Measurements from ENCODE around the gene HSD17B11. TPM values are rescaled to one million over a fixed set of nuclear protein-coding genes. Genes with fewer than 3 reads are reported as not detected.

Gene HSD17B11
- polyA plus RNA-seq, 1 donor from 2014 or later, result 2.2 TPM

DNA sequence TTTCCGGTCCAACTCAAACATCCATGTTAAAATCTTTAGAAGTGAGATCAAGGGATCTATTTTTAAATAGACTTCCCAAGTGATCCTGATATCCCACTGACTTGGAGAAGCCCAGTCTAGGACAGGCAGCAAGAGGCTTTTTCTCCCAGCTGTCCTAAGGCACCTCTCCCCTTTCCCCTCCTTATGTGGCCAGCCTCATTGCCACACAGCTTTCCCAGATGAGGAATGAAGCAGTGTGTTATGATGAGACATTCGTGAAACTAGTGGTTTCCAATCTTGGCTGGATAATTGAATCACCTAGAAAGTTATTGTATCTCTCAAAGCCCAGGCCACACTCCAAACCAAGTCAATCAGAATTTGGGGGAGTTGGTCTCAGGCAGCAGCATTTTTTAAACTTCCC lies 51.5 kb downstream of the HSD17B11 start:
- no peaks in the 10 kb centered on the region for H4K20me1 ChIP-seq (ENCODE audit: insufficient read depth)
- H3K9me3 ChIP-seq (ENCODE audit: low read length), result no peaks in the 10 kb centered on the region
- no peaks in the 10 kb centered on the region for H3F3A ChIP-seq (ENCODE audit: insufficient read depth, low read length, poor library complexity, severe bottlenecking)
- TF ChIP-seq RAD21 (conservative IDR thresholded peaks at IDR 0.05) (no peak), TAF1 (IDR thresholded peaks at IDR 0.05; ENCODE audit: low read depth) (no peak)
- no peaks in the 10 kb centered on the region for H3K79me2 ChIP-seq (replicated peaks; ENCODE audit: insufficient read depth, low read length)
- H3K4me3 ChIP-seq (ENCODE audit: low read length), result no peak overlapping the region
- no peak overlapping the region for H2AFZ ChIP-seq (ENCODE audit: low read depth, low read length)
- no peak overlapping the region for H3K9ac ChIP-seq (ENCODE audit: low read length)
- no peaks in the 10 kb centered on the region for H3K9me2 ChIP-seq (ENCODE audit: insufficient read depth, low read length)
- H3K27ac ChIP-seq (ENCODE audit: low read length), result no peak overlapping the region
- H3K27me3 ChIP-seq (ENCODE audit: insufficient read depth, low read depth, low read length), result no peaks in the 10 kb centered on the region
- H3K36me3 ChIP-seq (ENCODE audit: insufficient read depth, low read length), result no peaks in the 10 kb centered on the region
- no peak overlapping the region for H3K4me2 ChIP-seq (ENCODE audit: low read length)

DNA sequence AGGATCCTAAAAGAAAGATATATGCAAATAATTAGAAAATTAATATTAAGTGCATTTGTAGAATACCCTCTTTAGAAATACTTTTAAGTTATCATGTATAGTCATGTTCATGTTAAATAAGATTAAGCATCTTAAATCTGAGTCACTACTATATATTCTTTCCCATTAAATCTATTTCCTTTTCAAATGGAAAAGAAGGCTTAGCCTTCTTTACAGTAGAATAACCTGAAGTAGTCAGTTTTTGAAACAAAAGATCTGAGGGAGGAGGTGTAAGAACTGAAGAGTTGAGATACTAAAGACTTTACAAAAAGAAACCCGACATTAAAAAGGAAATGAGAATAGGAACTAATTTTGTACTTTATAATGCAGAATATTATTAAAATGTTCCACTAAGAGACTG lies 53.6 kb downstream of the HSD17B11 start:
- Histone ChIP-seq H3K9me2 (ENCODE audit: insufficient read depth, low read length) (no peaks in the 10 kb centered on the region), H3K9me3 (ENCODE audit: low read length) (no peaks in the 10 kb centered on the region), H3K27ac (ENCODE audit: low read length) (no peak overlapping the region), H3K9ac (ENCODE audit: low read length) (no peak overlapping the region), H3K27me3 (ENCODE audit: insufficient read depth, low read depth, low read length) (no peaks in the 10 kb centered on the region), H2AFZ (ENCODE audit: low read depth, low read length) (no peak overlapping the region), H4K20me1 (ENCODE audit: insufficient read depth) (no peaks in the 10 kb centered on the region), H3F3A (ENCODE audit: insufficient read depth, low read length, poor library complexity, severe bottlenecking) (no peaks in the 10 kb centered on the region), H3K79me2 (replicated peaks; ENCODE audit: insufficient read depth, low read length) (no peaks in the 10 kb centered on the region), H3K4me2 (ENCODE audit: low read length) (no peak overlapping the region), H3K4me3 (ENCODE audit: low read length) (no peak overlapping the region), H3K36me3 (ENCODE audit: insufficient read depth, low read length) (no peaks in the 10 kb centered on the region)
- TF ChIP-seq SMC3 (conservative IDR thresholded peaks at IDR 0.05; ENCODE audit: poor library complexity), result no peak
- no peak for TF ChIP-seq MXI1 (conservative IDR thresholded peaks at IDR 0.05; ENCODE audit: poor library complexity, severe bottlenecking)
- TF ChIP-seq EP300 (conservative IDR thresholded peaks at IDR 0.05; ENCODE audit: poor library complexity, severe bottlenecking), result no peak
- TF ChIP-seq, protein P1, sequence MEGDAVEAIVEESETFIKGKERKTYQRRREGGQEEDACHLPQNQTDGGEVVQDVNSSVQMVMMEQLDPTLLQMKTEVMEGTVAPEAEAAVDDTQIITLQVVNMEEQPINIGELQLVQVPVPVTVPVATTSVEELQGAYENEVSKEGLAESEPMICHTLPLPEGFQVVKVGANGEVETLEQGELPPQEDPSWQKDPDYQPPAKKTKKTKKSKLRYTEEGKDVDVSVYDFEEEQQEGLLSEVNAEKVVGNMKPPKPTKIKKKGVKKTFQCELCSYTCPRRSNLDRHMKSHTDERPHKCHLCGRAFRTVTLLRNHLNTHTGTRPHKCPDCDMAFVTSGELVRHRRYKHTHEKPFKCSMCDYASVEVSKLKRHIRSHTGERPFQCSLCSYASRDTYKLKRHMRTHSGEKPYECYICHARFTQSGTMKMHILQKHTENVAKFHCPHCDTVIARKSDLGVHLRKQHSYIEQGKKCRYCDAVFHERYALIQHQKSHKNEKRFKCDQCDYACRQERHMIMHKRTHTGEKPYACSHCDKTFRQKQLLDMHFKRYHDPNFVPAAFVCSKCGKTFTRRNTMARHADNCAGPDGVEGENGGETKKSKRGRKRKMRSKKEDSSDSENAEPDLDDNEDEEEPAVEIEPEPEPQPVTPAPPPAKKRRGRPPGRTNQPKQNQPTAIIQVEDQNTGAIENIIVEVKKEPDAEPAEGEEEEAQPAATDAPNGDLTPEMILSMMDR (IDR thresholded peaks at IDR 0.05; ENCODE audit: poor library complexity, severe bottlenecking), result no peak
- TF ChIP-seq TAF1 (IDR thresholded peaks at IDR 0.05; ENCODE audit: low read depth), result no peak
- no peak for TF ChIP-seq POLR2AphosphoS5 (IDR thresholded peaks at IDR 0.05)
- no peak for TF ChIP-seq EZH2 (IDR thresholded peaks at IDR 0.05; ENCODE audit: borderline replicate concordance, insufficient read depth, low read length, poor library complexity, severe bottlenecking)
- TF ChIP-seq, protein P2, sequence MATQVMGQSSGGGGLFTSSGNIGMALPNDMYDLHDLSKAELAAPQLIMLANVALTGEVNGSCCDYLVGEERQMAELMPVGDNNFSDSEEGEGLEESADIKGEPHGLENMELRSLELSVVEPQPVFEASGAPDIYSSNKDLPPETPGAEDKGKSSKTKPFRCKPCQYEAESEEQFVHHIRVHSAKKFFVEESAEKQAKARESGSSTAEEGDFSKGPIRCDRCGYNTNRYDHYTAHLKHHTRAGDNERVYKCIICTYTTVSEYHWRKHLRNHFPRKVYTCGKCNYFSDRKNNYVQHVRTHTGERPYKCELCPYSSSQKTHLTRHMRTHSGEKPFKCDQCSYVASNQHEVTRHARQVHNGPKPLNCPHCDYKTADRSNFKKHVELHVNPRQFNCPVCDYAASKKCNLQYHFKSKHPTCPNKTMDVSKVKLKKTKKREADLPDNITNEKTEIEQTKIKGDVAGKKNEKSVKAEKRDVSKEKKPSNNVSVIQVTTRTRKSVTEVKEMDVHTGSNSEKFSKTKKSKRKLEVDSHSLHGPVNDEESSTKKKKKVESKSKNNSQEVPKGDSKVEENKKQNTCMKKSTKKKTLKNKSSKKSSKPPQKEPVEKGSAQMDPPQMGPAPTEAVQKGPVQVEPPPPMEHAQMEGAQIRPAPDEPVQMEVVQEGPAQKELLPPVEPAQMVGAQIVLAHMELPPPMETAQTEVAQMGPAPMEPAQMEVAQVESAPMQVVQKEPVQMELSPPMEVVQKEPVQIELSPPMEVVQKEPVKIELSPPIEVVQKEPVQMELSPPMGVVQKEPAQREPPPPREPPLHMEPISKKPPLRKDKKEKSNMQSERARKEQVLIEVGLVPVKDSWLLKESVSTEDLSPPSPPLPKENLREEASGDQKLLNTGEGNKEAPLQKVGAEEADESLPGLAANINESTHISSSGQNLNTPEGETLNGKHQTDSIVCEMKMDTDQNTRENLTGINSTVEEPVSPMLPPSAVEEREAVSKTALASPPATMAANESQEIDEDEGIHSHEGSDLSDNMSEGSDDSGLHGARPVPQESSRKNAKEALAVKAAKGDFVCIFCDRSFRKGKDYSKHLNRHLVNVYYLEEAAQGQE (IDR thresholded peaks at IDR 0.05; ENCODE audit: borderline replicate concordance), result no peak
- no peak for TF ChIP-seq RAD21 (conservative IDR thresholded peaks at IDR 0.05)

DNA sequence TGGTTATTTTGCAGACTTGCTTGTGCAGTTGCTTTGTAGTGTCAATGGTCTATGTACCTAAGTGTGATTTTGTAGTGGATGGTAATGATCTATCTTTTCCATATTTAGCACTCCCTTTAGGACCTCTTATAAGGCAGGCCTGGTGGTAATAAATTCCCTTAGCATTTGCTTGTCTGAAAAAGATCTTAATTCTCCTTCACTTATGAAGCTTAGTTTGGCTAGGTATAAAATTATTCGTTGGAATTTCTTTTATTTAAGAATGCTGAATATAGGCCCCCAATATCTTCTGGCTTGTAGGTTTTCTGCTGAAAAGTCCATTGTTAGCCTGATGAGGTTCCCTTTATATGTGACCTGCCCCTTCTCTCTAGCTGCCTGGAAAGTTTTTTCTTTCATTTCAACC lies 57.7 kb downstream of the HSD17B11 start:
- H3K9ac ChIP-seq (ENCODE audit: low read length), result no peak overlapping the region
- H3K4me2 ChIP-seq (ENCODE audit: low read length), result no peak overlapping the region
- H3K79me2 ChIP-seq (replicated peaks; ENCODE audit: insufficient read depth, low read length), result no peaks in the 10 kb centered on the region
- H3K9me2 ChIP-seq (ENCODE audit: insufficient read depth, low read length), result no peaks in the 10 kb centered on the region
- H3K36me3 ChIP-seq (ENCODE audit: insufficient read depth, low read length), result no peaks in the 10 kb centered on the region
- no peaks in the 10 kb centered on the region for H3F3A ChIP-seq (ENCODE audit: insufficient read depth, low read length, poor library complexity, severe bottlenecking)
- no peaks in the 10 kb centered on the region for H3K9me3 ChIP-seq (ENCODE audit: low read length)
- no peaks in the 10 kb centered on the region for H3K27me3 ChIP-seq (ENCODE audit: insufficient read depth, low read depth, low read length)
- H2AFZ ChIP-seq (ENCODE audit: low read depth, low read length), result no peak overlapping the region
- H3K4me3 ChIP-seq (ENCODE audit: low read length), result no peak overlapping the region
- TF ChIP-seq POLR2AphosphoS5 (IDR thresholded peaks at IDR 0.05) (no peak), MXI1 (conservative IDR thresholded peaks at IDR 0.05; ENCODE audit: poor library complexity, severe bottlenecking) (no peak), SMC3 (conservative IDR thresholded peaks at IDR 0.05; ENCODE audit: poor library complexity) (no peak), EP300 (conservative IDR thresholded peaks at IDR 0.05; ENCODE audit: poor library complexity, severe bottlenecking) (no peak), EZH2 (IDR thresholded peaks at IDR 0.05; ENCODE audit: borderline replicate concordance, insufficient read depth, low read length, poor library complexity, severe bottlenecking) (no peak), TAF1 (IDR thresholded peaks at IDR 0.05; ENCODE audit: low read depth) (no peak), RAD21 (conservative IDR thresholded peaks at IDR 0.05) (no peak)
- TF ChIP-seq, protein P2 (IDR thresholded peaks at IDR 0.05; ENCODE audit: borderline replicate concordance), result no peak
- TF ChIP-seq, protein P1 (IDR thresholded peaks at IDR 0.05; ENCODE audit: poor library complexity, severe bottlenecking), result no peak
- H4K20me1 ChIP-seq (ENCODE audit: insufficient read depth), result no peaks in the 10 kb centered on the region
- no peak overlapping the region for H3K27ac ChIP-seq (ENCODE audit: low read length)
